GM19099 (cell line): Measurements from ENCODE around the gene MYO9A.

Source experiments
- POLR2A ChIP-seq: IDR thresholded peaks from 3 replicates; pipeline ENCODE4 v1.6.1; 2011; ENCODE audit warnings: low read depth; ENCODE audit not compliant: insufficient read length; ENCODE audit errors: extremely low read depth

Gene MYO9A

GRCh38 chr15:72074335-72075060 lies 43.5 kb downstream of the MYO9A start:
- TF ChIP-seq POLR2A, result no peak

GRCh38 chr15:72070817-72071447 lies 47.0 kb downstream of the MYO9A start:
- no peak for TF ChIP-seq POLR2A

GRCh38 chr15:72068856-72069255 lies 49.1 kb downstream of the MYO9A start:
- no peak for TF ChIP-seq POLR2A

- no peak for TF ChIP-seq POLR2A
Measured at GRCh38 chr15:72065801-72066200, 52.1 kb downstream of the MYO9A start.

GRCh38 chr15:72063186-72063585 lies 54.8 kb downstream of the MYO9A start:
- no peak for TF ChIP-seq POLR2A

GRCh38 chr15:72062319-72062718 lies 55.6 kb downstream of the MYO9A start:
- no peak for TF ChIP-seq POLR2A

GRCh38 chr15:72060687-72061250 lies 57.2 kb downstream of the MYO9A start:
- TF ChIP-seq POLR2A, result no peak

- no peak for TF ChIP-seq POLR2A
Measured at GRCh38 chr15:72058585-72058984, 59.4 kb downstream of the MYO9A start.

GRCh38 chr15:72057548-72058091 lies 60.3 kb downstream of the MYO9A start:
- no peak for TF ChIP-seq POLR2A

GRCh38 chr15:72050700-72051099 lies 67.2 kb downstream of the MYO9A start:
- no peak for TF ChIP-seq POLR2A

- TF ChIP-seq POLR2A, result no peak
Measured at GRCh38 chr15:72047020-72047419, 70.9 kb downstream of the MYO9A start.

- no peak for TF ChIP-seq POLR2A
Measured at GRCh38 chr15:72044956-72045355, 73.0 kb downstream of the MYO9A start.

GRCh38 chr15:72042865-72043264 lies 75.1 kb downstream of the MYO9A start:
- TF ChIP-seq POLR2A, result no peak

GRCh38 chr15:72042054-72042453 lies 75.9 kb downstream of the MYO9A start:
- TF ChIP-seq POLR2A, result no peak

- TF ChIP-seq POLR2A, result no peak
Measured at GRCh38 chr15:72037321-72037720, 80.6 kb downstream of the MYO9A start.
